ENCODE measurements around the gene CROCC2.

DNA sequence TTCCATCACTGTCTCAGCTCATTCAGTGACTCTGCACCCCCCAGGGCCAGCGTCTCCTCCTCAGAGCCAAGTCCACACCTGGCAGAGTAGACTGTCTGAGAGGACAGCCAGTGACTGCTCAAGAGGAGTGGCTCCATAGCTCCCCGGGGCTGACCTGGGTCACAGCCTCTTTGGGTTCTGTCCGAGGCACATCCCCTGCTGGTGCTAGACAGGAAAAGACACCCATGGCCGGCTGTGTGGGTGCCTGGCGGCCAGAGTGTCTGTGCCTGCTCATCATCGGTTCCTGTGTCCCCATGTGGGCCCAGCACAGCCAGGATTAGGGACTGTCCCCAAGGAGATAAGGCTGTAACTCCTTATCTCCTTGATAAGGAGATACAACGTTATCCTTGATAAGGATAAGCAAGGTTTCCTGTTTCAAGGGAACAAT, 3.5 kb upstream of the CROCC2 start:
- no peak for TF ChIP-seq EZH2phosphoT487 (IDR thresholded peaks at IDR 0.05; ENCODE audit: borderline replicate concordance, low read length)
- TF ChIP-seq, protein P1, sequence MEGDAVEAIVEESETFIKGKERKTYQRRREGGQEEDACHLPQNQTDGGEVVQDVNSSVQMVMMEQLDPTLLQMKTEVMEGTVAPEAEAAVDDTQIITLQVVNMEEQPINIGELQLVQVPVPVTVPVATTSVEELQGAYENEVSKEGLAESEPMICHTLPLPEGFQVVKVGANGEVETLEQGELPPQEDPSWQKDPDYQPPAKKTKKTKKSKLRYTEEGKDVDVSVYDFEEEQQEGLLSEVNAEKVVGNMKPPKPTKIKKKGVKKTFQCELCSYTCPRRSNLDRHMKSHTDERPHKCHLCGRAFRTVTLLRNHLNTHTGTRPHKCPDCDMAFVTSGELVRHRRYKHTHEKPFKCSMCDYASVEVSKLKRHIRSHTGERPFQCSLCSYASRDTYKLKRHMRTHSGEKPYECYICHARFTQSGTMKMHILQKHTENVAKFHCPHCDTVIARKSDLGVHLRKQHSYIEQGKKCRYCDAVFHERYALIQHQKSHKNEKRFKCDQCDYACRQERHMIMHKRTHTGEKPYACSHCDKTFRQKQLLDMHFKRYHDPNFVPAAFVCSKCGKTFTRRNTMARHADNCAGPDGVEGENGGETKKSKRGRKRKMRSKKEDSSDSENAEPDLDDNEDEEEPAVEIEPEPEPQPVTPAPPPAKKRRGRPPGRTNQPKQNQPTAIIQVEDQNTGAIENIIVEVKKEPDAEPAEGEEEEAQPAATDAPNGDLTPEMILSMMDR (IDR thresholded peaks at IDR 0.05; ENCODE audit: low read depth, low read length, poor library complexity, severe bottlenecking) = no peak
